ENCODE measurements around the gene DTYMK. TPM values are rescaled to one million over a fixed set of nuclear protein-coding genes. Genes with fewer than 3 reads are reported as not detected.
A peak's percentile ranks its signal among the peaks of the same experiment; 100 is the strongest.

DTYMK gene
- total RNA-seq, 1 donor from 2014 or later, result 102 TPM

DNA sequence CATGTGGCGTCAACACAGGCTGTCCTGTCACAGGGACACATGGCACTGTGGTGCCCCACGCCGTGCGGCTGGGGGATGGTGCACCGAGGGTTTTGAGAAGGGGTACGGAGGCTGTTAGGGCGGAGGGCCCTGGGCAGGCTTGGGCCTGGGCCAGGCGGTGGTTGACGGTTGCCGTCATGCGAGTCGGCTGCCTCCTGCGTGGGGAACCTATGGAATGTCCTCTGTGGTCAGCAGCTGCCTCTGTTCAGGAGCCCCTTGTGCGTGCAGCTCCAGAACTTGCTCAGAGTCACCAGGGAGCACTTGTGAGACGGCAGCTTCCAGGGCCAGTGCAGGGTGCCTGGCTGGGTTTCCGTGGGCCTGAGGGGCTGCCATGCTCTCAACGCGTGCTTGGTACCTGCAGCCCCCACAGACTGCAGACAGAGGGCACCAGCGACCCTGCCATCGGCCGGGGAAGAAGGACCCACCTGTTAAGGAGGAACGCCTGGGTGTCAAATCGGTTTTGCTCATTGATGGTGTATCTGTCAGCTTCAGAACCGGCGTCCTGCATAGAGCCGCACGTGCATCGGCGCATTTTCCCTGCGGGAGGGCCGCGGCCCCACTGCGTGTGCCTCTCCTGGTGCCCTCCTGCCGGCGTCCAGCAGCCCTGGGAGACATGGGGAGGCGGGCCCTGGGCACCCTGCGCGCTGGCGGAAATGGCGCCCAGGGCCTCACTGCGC lies 37.8 kb upstream of the DTYMK start:
- TF ChIP-seq, protein P1, sequence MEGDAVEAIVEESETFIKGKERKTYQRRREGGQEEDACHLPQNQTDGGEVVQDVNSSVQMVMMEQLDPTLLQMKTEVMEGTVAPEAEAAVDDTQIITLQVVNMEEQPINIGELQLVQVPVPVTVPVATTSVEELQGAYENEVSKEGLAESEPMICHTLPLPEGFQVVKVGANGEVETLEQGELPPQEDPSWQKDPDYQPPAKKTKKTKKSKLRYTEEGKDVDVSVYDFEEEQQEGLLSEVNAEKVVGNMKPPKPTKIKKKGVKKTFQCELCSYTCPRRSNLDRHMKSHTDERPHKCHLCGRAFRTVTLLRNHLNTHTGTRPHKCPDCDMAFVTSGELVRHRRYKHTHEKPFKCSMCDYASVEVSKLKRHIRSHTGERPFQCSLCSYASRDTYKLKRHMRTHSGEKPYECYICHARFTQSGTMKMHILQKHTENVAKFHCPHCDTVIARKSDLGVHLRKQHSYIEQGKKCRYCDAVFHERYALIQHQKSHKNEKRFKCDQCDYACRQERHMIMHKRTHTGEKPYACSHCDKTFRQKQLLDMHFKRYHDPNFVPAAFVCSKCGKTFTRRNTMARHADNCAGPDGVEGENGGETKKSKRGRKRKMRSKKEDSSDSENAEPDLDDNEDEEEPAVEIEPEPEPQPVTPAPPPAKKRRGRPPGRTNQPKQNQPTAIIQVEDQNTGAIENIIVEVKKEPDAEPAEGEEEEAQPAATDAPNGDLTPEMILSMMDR (conservative IDR thresholded peaks at IDR 0.05; ENCODE audit: low read depth, low read length), result peak; percentile 32
- no peak for DNase-seq (ENCODE audit: low read depth)
- H3K4me3 ChIP-seq (ENCODE audit: low read depth, low read length), result no peak overlapping the region

GRCh38 chr2:241722896-241723454 lies 36.4 kb upstream of the DTYMK start:
- DNase-seq (ENCODE audit: low read depth), result no peak
- H3K4me3 ChIP-seq (ENCODE audit: low read depth, low read length), result no peak overlapping the region
- TF ChIP-seq, protein P1 (conservative IDR thresholded peaks at IDR 0.05; ENCODE audit: low read depth, low read length), result no peak

DNA sequence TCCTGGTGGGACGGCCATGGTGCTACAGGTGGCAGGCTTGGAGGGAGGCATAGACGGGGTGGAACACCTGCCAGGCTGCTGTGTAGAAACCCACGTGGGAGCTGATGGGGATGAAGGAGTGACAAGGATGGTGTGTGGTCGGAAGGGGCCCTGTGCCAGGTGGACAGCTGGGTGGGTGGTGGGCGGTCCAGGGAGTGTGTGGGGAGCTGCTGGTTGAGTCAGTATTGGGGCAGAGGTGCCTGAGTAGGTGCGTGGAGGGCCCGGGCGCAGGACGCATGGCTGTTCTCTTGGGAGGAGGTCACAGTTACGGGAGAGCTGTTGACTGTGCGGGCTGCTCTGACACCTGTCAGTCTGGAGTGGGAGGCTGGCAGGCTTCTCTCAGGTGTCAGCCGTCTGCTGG lies 35.2 kb upstream of the DTYMK start:
- no peak for DNase-seq (ENCODE audit: low read depth)
- TF ChIP-seq, protein P1 (conservative IDR thresholded peaks at IDR 0.05; ENCODE audit: low read depth, low read length), result no peak
- H3K4me3 ChIP-seq (ENCODE audit: low read depth, low read length), result no peak overlapping the region

GRCh38 chr2:241720560-241720959 lies 33.9 kb upstream of the DTYMK start:
- TF ChIP-seq, protein P1 (conservative IDR thresholded peaks at IDR 0.05; ENCODE audit: low read depth, low read length), result no peak
- no peak for DNase-seq (ENCODE audit: low read depth)
- no peak overlapping the region for H3K4me3 ChIP-seq (ENCODE audit: low read depth, low read length)

DNA sequence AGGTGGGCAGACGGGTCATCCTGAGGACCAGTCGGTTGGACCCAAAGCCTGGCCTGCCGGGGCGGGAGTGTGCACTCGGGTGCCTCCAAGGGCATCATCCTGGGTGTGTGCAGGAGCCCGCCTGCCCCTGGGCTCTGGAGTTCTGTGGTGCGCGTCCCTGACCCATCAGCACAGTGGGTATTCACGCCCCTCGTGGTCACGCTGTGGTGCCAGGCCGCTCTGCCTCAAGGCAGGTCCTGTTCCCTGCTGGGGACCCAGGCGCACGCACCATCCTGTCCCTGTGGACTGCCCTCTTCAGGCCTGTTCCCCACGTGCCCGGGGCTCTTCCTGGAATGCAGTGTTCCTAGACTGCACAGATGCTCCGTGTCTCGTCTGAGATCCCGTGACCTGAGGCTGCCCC lies 33.5 kb upstream of the DTYMK start:
- DNase-seq (ENCODE audit: low read depth), result no peak
- TF ChIP-seq, protein P1 (conservative IDR thresholded peaks at IDR 0.05; ENCODE audit: low read depth, low read length), result no peak
- no peak overlapping the region for H3K4me3 ChIP-seq (ENCODE audit: low read depth, low read length)

- H3K4me3 ChIP-seq (ENCODE audit: low read depth, low read length), result no peak overlapping the region
- TF ChIP-seq, protein P1 (conservative IDR thresholded peaks at IDR 0.05; ENCODE audit: low read depth, low read length), result no peak
- no peak for DNase-seq (ENCODE audit: low read depth)
Observed at GRCh38 chr2:241719093-241719492, 32.5 kb upstream of the DTYMK start.

- DNase-seq (ENCODE audit: low read depth), result no peak
- TF ChIP-seq, protein P1 (conservative IDR thresholded peaks at IDR 0.05; ENCODE audit: low read depth, low read length), result no peak
- no peak overlapping the region for H3K4me3 ChIP-seq (ENCODE audit: low read depth, low read length)
Observed at GRCh38 chr2:241708879-241709278, 22.3 kb upstream of the DTYMK start.

Measured in epithelial cell of proximal tubule (primary cell).